DOHH2 (cell line): ENCODE measurements around the gene CHD9NB.

Experiments
- CTCF ChIP-seq: fragments of 200-600 bp; sonication (generic); IDR thresholded peaks from one replicate; pipeline ENCODE4 v1.5.1; 2014; ENCODE audit warnings: antibody characterized with exemption, mild to moderate bottlenecking, low read depth, low read length; ENCODE audit not compliant: poor library complexity, severe bottlenecking
- EZH2phosphoT487 ChIP-seq: fragments of 200-600 bp; sonication (generic); IDR thresholded peaks from 2 replicates; pipeline ENCODE4 v1.6.1; 2017; ENCODE audit warnings: borderline replicate concordance, mild to moderate bottlenecking, antibody characterized with exemption, low read length, moderate library complexity, mixed read lengths

GRCh38 chr16:53078765-53079485 lies 26.2 kb upstream of the CHD9NB start:
- TF ChIP-seq CTCF (no peak), EZH2phosphoT487 (no peak)
